Fibroblast of pulmonary artery (primary cell): ENCODE data around the gene SHISA5.
"Not testable (repeated sequence)": the region's sequence is repeated elsewhere in the genome, so short reads cannot be mapped to it uniquely, and the experiment has no call there.

Source experiments
- DNase-seq: peaks from one replicate; pipeline ENCODE4 v3.0.0-alpha.2; 2010; ENCODE audit warnings: low read depth
- H3K4me3 ChIP-seq: replicated peaks from 2 replicates; pipeline ENCODE4 v1.5.1; 2011; ENCODE audit warnings: low read depth, mild to moderate bottlenecking, control low read depth, low read length, moderate library complexity
- TF ChIP-seq, protein P1 (sequence below): IDR thresholded peaks from 2 replicates; pipeline ENCODE4 v1.5.1; 2011; ENCODE audit warnings: mild to moderate bottlenecking, control low read depth, low read length, inconsistent platforms; ENCODE audit errors: missing control alignments

SHISA5 gene, protein sequence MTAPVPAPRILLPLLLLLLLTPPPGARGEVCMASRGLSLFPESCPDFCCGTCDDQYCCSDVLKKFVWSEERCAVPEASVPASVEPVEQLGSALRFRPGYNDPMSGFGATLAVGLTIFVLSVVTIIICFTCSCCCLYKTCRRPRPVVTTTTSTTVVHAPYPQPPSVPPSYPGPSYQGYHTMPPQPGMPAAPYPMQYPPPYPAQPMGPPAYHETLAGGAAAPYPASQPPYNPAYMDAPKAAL

DNA sequence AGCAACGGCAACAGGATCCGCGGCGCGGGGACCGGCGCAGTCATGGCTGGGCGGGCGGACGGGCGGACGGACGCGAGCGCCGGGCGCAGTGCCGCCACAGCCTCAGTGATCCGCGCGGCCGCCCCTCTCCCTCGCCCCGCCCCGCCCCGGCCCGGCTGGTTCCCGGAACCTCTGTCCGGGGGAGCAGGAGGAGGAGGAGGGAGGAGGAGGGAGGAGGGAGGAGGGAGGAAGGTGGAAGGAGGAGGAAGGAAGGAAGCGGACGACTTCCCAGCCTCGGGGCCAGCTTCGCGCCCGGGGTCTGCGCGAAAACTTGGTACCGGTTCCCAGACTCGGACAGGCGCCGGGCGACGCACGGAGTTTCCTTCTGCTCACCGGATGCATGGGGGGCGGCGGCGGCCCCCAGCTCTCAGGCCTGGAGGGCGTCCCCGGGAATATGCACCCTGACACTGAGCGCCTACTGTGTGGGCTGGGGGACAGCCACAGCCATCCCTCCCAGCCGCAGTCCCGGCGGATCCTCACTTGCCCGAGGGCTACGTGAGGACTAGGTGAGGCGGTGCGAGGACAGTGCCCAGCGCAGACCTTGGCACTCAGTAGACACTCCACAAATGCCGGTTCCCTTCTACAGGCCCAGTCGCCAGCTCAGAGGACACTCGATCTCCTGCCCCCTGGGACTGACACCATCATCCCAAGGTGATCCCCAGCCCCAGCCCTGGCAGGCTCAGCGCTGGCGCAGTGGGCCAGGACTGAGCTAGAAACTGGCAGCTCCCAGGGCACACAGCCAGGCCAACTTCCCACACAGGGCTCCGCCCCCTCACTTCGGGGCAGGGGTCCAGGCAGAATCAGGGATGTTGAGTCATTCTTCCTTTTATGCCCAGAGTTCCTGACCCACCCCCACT lies at the start of gene SHISA5:
Gene SHISA5 (minus strand): TSS at position 124 of the 896 bp plus-strand sequence. CDS start 80 bp downstream, at position 44.
- H3K4me3 ChIP-seq: peak within 1 kb of the TSS; percentile 84
- TF ChIP-seq, protein P1, sequence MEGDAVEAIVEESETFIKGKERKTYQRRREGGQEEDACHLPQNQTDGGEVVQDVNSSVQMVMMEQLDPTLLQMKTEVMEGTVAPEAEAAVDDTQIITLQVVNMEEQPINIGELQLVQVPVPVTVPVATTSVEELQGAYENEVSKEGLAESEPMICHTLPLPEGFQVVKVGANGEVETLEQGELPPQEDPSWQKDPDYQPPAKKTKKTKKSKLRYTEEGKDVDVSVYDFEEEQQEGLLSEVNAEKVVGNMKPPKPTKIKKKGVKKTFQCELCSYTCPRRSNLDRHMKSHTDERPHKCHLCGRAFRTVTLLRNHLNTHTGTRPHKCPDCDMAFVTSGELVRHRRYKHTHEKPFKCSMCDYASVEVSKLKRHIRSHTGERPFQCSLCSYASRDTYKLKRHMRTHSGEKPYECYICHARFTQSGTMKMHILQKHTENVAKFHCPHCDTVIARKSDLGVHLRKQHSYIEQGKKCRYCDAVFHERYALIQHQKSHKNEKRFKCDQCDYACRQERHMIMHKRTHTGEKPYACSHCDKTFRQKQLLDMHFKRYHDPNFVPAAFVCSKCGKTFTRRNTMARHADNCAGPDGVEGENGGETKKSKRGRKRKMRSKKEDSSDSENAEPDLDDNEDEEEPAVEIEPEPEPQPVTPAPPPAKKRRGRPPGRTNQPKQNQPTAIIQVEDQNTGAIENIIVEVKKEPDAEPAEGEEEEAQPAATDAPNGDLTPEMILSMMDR: no peak
- DNase-seq: peak; percentile 66

DNA sequence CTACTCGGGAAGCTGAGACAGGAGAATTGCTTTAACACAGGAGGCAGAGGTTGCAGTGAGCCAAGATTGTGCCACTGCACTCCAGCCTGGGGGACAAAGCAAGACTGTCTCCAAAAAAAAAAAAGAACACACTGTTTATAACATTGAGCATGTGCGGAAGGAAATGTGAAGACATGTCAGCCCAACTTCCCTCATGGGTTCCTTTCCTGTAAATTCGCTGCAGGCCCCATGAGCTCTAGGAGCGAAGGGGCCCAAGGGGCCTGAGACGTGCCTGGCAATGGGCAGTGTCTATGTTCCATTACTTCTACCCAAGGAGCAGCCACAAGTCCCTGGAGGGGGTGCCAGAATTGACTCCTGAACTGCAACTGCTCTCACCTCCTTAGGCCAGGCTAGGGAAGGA lies 49.4 kb upstream of the SHISA5 start:
- DNase-seq: no peak
- TF ChIP-seq, protein P1: no peak
- H3K4me3 ChIP-seq: no peak overlapping the region

DNA sequence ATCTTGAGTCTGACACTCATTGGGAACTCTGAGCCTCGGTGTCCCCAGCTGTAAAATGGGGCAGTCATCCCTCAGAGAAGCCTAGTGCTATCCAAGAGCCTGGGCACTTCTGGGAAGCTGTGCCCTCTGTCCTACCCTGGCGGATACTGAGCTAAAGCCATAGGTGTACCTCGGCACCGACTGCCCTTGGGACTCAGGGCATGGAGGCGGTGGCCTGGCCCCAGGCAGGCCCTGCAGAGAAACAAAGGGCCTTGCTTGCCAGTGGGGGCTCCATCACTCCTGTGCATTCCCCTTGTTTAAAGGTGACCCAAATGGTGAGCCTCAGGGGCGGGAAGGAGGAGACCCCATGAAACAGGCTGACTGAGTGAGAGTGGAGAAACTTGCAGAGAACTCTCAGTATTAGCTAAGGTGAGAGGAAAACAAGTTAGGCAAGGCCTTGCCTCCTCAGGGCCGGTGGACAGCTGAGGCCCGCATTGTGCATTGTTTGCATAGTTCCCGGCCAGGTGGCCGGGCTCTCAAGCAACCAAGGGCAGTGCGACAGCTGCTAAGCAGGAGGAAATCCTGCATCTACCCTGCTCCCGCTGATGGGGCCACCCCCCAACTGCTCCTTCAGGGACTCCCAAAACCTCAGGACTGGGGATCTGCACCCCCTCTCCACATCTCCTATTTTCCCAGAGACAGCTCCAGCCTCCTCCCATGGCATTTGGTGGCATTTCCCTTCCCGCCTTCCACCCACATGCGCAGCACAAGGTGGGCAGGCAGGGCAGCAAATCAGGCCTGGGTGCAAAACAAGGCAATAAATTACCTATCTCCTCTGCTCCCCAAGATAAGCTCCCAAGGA lies 48.4 kb upstream of the SHISA5 start:
- DNase-seq: no peak
- H3K4me3 ChIP-seq: no peak overlapping the region
- TF ChIP-seq, protein P1: no peak

DNA sequence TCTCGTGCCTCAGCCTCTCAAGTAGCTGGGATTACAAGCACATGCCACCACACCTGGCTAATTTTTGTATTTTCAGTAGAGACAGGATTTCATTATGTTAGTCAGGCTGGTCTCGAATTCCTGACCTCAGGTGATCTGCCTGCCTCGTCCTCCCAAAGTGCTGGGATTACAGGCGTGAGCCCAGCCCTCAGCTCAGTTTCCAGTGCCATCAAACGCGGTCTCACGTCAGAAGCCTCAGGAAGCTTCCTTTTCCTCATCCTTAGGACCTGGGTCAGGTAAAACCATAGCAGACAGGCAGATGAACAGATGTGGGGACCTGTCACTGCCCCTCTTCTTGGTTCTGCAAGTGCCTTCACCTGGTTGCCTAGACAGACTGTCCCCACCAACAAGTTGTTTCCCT lies 47.7 kb upstream of the SHISA5 start:
- DNase-seq, H3K4me3 ChIP-seq: not testable (repeated sequence)

DNA sequence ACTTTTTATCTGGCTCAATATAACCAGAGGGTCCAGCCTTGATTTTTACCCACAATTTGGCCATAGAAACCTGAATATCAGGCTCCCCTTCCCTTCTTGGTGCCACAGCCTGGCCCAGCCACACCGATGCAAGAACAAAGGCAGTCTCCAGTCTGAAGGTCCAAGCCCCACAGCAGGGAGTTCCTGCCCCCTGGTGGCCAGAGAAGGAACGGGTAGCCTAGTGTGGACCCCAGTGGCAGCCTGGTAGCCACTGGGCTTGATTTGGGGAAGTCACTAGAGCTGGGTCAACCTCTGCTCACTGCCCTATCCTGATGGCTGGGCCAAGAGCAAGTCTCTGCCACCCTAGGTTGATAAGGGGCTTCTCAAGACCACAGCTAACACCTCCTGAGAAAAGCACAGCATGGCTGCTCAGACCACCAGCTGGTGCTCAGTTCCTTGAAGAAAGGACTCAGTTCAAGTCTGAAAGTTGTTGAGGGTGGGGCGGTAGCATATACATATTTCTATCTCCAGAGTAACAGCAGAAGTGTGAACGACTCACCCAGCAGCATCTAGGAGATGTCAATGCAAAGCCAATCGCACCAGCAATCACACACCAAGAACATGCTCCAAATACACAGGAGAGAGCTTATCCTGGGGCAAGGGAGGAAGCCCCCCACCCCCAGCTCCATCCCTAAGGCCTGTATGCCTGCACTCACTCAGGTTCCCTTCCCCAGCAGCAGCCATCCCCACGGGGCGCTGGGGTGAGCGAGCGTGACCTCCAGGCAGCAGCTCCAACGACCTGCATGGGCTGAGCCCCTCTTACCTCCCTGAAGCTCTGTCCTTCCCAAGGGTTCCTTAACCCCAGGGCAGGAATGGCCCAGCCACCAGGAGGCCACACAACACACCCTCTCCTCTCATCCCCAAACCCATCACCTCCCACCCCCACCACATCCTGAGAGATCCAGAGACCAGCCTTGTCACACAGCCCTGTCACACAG lies 45.0 kb upstream of the SHISA5 start:
- TF ChIP-seq, protein P1: peak; percentile 96
- peak; percentile 86 for DNase-seq
- no peak overlapping the region for H3K4me3 ChIP-seq

DNA sequence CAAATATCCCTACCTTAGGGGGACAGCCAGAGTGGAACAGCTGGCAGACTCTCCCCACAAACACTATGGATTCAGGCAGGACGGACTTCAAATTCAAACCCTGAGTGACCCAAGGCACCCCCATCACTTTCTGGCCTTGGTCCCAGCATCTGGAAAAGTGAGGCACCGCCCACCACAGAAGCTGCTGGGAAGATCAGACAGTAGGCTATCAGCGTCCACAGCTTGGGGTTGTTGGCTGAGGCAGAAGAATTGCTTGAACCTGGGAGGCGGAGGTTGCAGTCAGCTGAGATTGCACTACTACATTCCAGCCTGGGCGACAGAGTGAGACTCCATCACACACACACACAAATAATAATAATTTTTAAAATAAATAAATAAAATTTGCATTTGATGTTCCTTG lies 44.2 kb upstream of the SHISA5 start:
- TF ChIP-seq, protein P1: no peak
- H3K4me3 ChIP-seq: no peak overlapping the region
- no peak for DNase-seq
